Activated naive CD8-positive, alpha-beta T cell (primary cell): ENCODE data around the gene SOCS1.

Source experiments
- H3K27ac Mint-ChIP-seq: one replicate; pipeline ENCODE4 v1.8.0; 2021; ENCODE audit warnings: mixed read lengths
- H3K27me3 Mint-ChIP-seq: one replicate; pipeline ENCODE4 v1.8.0; 2021; ENCODE audit warnings: mixed read lengths
- H3K36me3 Mint-ChIP-seq: one replicate; pipeline ENCODE4 v1.8.0; 2021; ENCODE audit warnings: mixed read lengths
- H3K4me1 Mint-ChIP-seq: one replicate; pipeline ENCODE4 v1.8.0; 2021; ENCODE audit warnings: low read depth, mixed read lengths
- H3K4me3 Mint-ChIP-seq: one replicate; pipeline ENCODE4 v1.8.0; 2021; ENCODE audit warnings: mild to moderate bottlenecking, mixed read lengths
- H3K9me3 Mint-ChIP-seq: one replicate; pipeline ENCODE4 v1.8.0; 2021; ENCODE audit warnings: low read depth, mixed read lengths

The SOCS1 gene

DNA sequence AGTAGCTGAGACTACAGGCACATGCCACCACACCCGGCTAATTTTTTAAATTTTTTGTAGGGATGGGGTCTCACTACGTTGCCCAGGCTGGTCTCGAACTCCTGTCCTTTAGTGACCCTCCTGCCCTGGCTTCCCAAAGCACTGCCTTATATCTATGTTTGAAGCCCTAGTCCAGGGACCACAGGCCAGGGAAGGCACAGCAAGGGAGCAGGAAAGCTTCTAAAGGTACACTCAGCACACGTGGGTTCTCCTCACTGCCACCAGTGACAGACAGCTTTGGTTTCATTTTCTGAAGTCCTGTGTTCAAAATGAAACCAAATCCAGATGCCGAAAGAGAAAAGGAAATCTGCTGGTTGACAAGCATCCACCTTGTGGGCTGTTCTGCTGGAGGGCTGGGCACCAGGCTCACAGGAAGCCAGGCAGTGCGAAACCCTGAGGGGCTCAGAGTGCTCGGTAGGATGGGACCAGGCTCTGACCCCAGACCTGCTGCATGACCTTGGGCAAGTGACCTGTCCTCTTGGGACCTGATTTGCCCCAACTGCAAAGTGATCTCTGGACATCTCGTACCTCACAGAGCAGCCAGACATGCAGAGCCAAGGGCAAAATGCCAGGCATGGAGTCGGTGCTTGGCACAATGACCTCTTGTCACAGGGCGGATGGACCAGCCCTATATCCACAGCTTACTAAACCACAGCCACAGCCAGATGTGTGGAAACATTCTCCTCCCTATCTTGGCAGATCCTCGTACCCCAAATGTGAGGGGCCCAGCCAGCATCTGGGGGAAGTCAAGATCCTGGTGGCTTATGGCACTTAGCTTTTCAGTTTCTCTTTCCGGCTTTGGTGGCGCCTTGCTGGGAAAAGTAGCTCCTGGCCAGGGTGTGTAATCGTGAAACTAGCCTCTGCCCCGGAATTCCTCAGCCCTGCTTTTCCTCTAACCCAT is 2.8 kb upstream of the SOCS1 start:
- Mint-ChIP-seq H3K4me1 (peaks cover 48% of the 10 kb centered on the region), H3K9me3 (no peaks in the 10 kb centered on the region), H3K27ac (peak overlapping the region; percentile 82), H3K4me3 (peak overlapping the region; percentile 51), H3K36me3 (peaks cover under 1% of the 10 kb centered on the region), H3K27me3 (no peaks in the 10 kb centered on the region)

DNA sequence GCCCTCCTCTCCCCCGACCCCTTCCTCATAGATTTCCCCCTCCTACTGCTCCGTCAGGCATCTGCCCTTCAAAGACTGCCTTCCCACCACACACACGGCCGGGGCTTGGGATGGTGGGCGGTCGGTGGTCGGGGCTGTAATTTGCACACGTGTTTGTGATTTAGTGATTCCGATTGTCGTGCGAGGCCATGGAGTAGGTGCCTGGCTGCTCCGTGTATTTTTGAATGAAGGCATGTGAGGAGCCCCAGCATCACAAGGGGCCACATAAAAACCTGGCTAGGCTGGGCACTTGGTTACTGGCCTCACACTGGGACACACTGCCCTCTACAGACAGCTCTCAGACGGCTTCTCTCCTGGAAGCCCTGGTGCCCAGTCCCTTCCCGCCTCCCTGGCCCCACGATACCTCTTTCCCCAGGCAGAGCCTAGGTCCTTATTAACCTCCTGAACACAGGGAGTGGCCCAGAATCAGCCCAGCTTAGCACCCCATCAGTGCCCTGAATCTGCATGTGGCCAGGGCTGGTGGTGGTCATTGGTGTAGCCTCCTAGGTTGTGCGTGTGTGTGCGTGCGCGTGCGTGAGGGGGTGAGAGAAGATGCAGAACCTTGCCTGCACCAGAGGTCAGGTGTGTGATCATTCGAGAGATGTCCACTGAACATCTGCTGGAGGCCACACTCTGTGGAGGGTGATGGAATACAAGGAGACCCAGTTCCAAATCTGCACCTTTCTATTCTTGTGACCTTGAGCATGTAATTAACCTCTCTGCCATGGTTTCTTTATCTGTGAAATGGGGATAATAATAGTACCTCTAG is 1.3 kb upstream of the SOCS1 start:
- Mint-ChIP-seq H3K9me3 (no peaks in the 10 kb centered on the region), H3K4me1 (peaks cover 47% of the 10 kb centered on the region), H3K36me3 (peaks cover 11% of the 10 kb centered on the region), H3K27ac (peak overlapping the region; percentile 96), H3K4me3 (peak overlapping the region; percentile 93), H3K27me3 (no peaks in the 10 kb centered on the region)

DNA sequence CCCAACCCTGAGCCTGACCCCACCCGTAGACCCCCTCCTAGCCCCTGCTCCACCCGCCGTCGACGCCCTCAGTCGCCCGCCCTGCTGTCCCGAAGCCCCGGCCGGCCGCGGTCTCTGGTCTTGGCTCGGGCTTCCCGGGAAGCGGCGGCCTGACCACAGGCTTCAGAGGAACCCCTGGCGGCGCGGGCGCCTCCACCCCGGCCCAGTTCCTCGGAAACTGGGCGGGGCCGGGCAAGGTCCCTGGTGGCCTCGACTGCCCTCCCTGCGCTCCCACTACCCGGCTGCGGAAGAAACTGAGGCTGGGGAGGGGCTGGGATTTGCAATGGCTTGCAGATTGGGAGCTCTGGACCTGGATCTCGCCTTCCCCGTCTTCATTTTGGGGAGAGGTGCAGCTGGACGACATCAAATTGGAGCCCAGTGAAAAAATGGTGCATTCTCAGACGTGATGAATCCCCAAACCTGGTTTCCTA is 692 bp upstream of the SOCS1 start:
- H3K36me3 Mint-ChIP-seq: peaks cover 11% of the 10 kb centered on the region
- peaks cover 53% of the 10 kb centered on the region for H3K4me1 Mint-ChIP-seq
- H3K27me3 Mint-ChIP-seq: no peaks in the 10 kb centered on the region
- peak overlapping the region; percentile 96 for H3K27ac Mint-ChIP-seq
- H3K9me3 Mint-ChIP-seq: no peaks in the 10 kb centered on the region
- peak overlapping the region; percentile 93 for H3K4me3 Mint-ChIP-seq

DNA sequence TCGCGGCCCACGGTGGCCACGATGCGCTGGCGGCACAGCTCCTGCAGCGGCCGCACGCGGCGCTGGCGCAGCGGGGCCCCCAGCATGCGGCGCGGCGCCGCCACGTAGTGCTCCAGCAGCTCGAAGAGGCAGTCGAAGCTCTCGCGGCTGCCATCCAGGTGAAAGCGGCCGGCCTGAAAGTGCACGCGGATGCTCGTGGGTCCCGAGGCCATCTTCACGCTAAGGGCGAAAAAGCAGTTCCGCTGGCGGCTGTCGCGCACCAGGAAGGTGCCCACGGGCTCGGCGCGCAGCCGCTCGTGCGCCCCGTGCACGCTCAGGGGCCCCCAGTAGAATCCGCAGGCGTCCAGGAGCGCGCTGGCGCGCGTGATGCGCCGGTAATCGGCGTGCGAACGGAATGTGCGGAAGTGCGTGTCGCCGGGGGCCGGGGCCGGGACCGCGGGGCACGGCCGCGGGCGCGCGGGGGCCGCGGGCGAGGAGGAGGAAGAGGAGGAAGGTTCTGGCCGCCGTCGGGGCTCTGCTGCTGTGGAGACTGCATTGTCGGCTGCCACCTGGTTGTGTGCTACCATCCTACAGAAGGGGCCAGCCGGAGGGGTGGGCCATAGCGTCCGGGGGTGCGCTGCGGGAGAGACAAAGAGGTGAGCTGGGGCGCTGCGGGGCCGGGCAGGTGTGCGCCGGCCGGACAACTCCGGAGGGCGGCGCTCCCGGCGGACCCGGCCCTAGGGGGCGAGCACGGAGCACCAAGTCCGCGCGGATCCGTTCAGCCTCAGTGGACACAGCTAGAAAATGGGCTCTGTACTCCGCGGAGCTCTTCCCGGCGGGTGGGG is 879 bp downstream of the SOCS1 start:
- Mint-ChIP-seq H3K4me3 (peak overlapping the region; percentile 93), H3K4me1 (peaks cover 59% of the 10 kb centered on the region), H3K27ac (peak overlapping the region; percentile 46), H3K27me3 (no peaks in the 10 kb centered on the region), H3K9me3 (no peaks in the 10 kb centered on the region), H3K36me3 (peaks cover 15% of the 10 kb centered on the region)

DNA sequence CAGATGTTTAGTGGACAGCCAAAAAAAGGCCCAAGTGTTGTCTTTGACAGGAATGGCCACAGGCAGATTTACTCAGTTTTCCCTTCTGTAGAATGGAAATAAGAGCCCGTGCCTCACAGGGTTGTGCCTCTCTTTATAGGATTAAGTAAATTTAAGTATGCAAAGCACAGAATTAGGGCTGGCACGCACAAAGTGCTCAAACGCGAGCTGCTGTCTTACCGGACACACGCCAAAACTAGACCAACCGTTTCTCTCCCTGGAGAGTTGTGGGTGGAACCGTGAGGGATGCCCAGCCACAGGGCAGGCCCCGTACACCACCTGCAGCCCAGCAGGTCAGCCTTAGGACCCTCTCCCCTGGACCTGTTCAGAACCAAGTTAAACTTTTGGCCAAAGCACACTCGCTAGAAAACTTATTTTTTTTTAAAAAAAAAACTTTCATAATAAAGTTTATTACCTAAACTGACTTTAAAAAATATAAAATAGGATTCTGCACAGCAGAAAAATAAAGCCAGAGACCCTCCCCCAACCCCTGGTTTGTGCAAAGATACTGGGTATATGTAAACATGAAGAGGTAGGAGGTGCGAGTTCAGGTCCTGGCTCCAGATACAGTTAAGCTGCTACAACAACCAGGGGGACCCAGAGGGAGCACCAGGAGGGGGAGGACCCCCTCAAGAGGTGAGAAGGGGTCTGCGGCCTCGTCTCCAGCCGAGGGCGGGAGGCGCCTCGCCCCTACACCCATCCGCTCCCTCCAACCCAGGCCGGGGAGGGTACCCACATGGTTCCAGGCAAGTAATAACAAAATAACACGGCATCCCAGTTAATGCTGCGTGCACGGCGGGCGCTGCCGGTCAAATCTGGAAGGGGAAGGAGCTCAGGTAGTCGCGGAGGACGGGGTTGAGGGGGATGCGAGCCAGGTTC is 1.8 kb downstream of the SOCS1 start:
- Mint-ChIP-seq H3K4me3 (peak overlapping the region; percentile 93), H3K27ac (peak overlapping the region; percentile 97), H3K9me3 (no peaks in the 10 kb centered on the region), H3K4me1 (peaks cover 52% of the 10 kb centered on the region), H3K36me3 (peaks cover 15% of the 10 kb centered on the region), H3K27me3 (no peaks in the 10 kb centered on the region)

DNA sequence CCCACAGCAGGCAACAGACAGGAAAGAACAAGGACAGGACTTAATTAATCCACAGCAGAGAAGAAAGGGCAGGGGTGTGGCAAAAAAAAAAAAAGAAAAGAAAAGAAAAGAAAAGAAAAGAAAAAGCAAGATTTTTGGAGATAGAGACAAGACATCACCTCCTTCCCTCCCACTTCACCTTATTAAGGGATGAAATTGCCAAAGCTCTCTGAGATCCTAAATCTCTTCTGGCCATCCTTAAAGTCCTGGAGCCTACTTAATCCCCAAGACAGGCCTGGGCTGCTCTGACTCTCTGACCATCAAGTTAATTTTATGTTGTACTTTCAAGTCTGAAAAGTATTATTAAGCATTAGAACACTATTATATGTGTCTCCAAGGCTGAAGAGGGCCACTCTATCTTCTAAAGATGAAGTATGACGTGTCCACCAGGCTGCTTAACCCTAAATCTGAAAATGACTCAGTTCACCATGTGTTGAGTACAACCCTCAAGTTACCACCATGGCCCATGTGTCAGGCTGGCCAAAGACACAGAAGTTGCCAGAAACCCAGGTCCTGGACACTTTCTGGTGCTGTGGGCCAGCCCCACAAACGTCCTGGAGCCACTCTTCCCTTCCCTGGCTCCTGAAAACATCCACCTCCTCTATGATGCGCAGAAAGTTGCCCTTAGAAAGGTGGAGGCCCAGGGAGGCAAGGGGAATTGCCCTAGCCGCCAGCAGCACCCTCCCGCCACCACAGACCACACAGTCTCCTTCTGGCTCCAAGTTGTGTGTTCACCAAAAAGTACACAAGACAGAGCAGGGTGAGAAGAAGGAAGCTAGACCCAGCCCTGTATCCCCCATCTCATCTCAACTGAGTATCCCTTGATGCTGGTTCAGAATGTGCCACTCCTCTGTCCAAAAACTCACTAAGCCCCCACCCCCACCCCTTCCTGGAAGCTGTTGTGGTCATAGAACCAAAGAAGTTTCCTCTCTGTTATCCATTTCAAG is 2.7 kb downstream of the SOCS1 start:
- H3K27ac Mint-ChIP-seq: peak overlapping the region; percentile 97
- H3K27me3 Mint-ChIP-seq: no peaks in the 10 kb centered on the region
- H3K9me3 Mint-ChIP-seq: no peaks in the 10 kb centered on the region
- peak overlapping the region; percentile 93 for H3K4me3 Mint-ChIP-seq
- H3K36me3 Mint-ChIP-seq: peaks cover 15% of the 10 kb centered on the region
- peaks cover 46% of the 10 kb centered on the region for H3K4me1 Mint-ChIP-seq

DNA sequence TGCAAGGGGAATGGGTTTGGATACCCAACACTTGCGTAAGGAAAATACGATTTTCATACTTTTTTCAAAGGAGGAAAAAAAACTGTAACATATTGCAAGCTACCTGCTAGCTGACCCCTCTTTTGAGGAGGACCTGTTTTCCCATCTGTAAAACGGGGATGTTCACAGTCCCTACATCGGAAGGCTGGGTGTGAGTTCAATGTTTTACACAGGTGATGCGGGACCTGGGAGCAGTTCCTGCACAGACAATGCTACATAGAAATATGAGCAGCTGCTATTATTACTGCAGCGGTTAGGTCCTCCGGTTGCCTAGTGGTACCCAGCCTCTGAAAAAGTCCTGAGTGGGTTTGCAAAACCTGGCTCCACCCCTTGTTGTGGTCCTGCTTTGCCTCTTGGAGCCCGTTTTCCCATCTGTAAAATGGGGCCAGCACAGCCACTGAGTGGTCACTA is 3.5 kb downstream of the SOCS1 start:
- Mint-ChIP-seq H3K27me3 (no peaks in the 10 kb centered on the region), H3K4me1 (peaks cover 41% of the 10 kb centered on the region), H3K27ac (peak overlapping the region; percentile 97), H3K4me3 (peak overlapping the region; percentile 93), H3K36me3 (peaks cover 15% of the 10 kb centered on the region), H3K9me3 (no peaks in the 10 kb centered on the region)

DNA sequence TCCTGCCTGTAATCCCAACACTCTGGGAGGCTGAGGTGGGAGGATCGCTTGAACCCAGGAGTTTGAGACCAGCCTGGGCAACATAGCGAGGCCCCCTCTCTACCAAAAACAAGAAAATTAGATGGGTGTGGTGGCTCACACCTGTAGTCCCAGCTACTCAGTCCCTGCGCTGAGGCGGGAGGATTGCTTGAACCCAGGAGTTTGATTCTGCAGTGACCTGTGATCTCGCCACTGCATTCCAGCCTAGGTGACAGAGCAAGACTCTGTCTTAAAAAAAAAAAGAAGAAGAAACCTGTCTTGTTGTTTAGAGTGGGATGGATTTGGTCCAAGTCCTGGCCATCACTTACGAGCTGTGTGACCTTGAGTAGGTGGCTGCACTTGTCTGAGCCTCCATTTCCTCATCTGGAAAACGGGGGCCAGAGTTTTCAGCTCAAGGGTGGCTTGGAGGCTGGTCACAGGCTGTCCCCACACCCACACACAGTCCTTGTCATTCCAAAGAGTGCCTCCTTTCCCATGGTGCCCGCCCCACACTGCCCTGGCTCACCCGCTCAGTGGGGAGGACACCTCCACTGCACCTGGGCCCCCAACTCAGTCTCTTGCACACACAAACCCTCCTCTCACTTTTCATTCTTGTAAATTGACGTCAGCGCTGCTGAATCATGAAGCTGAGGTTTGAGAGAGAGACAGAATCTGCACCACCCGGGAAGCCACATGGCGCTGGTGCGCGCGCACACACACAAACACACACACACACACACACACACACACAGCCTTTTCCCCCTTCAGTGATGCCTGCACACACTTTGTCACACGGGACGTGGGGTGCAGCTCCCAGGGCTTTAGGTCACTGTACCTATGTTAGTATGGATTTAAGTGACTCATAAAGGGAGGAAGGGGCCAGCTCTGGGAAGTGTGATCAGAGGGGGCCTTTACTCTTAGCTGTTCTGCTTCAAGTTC is 4.2 kb downstream of the SOCS1 start:
- H3K4me3 Mint-ChIP-seq: peak overlapping the region; percentile 93
- H3K36me3 Mint-ChIP-seq: peaks cover 15% of the 10 kb centered on the region
- no peaks in the 10 kb centered on the region for H3K9me3 Mint-ChIP-seq
- H3K4me1 Mint-ChIP-seq: peaks cover 35% of the 10 kb centered on the region
- no peaks in the 10 kb centered on the region for H3K27me3 Mint-ChIP-seq
- peak overlapping the region; percentile 97 for H3K27ac Mint-ChIP-seq

DNA sequence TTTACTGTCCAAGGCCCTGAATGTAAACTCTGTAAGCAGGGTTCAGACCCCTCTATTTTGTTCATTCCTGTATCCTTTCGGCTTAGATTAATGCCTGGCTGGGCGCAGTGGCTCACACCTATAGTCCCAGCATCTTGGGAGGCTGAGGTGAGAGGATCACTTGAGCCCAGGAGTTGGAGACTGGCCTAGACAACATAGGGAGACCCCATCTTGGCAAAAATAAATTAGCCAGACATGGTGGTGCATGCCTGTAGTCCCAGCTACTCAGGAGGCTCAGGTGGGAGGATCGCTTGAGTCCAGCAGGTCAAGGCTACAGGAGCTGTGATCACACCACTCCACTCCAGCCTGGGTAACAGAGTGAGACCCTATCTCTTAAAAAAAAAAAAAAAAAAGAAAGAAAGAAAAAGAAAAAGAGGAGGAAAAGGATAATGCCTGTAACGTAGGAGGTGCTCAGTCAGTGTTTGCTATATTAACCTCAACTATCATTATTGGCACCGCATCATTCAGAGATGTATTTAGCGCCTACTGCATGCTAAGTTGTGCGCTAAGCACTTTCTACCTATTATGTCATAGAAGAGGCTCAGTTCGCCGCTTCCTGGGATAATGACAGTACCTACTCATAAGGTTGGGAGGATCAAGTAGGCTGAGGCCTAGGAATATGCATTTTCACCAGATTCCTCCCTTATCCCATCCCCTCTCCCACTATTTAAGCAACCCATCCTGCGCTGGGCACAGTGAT is 5.0 kb downstream of the SOCS1 start:
- Mint-ChIP-seq H3K9me3 (no peaks in the 10 kb centered on the region), H3K4me3 (peak overlapping the region; percentile 93), H3K4me1 (peaks cover 37% of the 10 kb centered on the region), H3K36me3 (peaks cover 15% of the 10 kb centered on the region), H3K27ac (peak overlapping the region; percentile 97), H3K27me3 (no peaks in the 10 kb centered on the region)

DNA sequence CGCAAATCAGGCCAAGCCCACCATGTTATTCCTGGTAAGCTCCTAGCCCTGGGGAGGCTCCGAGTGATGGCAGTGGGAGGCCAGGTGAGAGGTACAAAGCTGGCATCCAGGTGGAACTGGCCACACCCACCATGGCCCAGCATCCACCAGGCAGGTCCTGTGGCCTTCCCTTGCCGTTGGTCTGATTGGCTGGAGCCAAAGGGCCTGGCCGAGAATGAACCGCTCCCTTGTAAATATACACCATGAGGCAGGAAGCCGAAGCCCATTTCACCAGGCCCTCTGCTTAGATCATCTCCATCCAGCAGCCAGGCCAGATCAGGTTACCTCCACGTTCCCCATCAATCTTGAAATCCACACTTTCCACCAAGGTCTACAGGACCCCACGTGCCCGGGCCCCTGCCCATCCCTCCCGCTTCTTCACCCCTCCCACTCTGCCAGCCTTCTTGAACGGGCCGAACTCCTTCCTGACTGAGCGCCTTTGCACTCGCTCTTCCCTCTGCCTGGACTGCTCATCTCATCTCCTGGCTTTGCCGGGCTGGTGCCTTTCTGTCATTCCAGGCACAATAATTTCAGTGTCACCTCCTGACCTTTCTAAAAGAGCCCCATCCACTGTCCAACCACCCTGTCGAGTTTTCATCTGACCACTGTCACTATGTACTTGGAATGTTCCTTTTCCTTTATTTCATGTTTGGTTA is 5.8 kb downstream of the SOCS1 start:
- Mint-ChIP-seq H3K9me3 (no peaks in the 10 kb centered on the region), H3K4me1 (peaks cover 42% of the 10 kb centered on the region), H3K27ac (peak overlapping the region; percentile 79), H3K27me3 (no peaks in the 10 kb centered on the region), H3K4me3 (peak overlapping the region; percentile 32), H3K36me3 (peaks cover 15% of the 10 kb centered on the region)
